HEK293T (cell line): Measurements from ENCODE around the gene POLR3GL.

Experiments used
- CTCF ChIA-PET: fragments of 350-600 bp; formaldehyde crosslinking; extraction: SDS; loops from one replicate; lab custom pipeline; 2021; ENCODE audit warnings: antibody characterized with exemption, inconsistent platforms; lab: Yijun Ruan, JAX
- POLR2A ChIA-PET: fragments of 350-600 bp; formaldehyde crosslinking; extraction: SDS; loops from one replicate; lab custom pipeline; 2020; ENCODE audit warnings: antibody characterized with exemption, inconsistent platforms; lab: Yijun Ruan, JAX
- DNase-seq: peaks from one replicate; pipeline ENCODE4 v3.0.0; 2012; ENCODE audit warnings: mixed read lengths; ENCODE audit errors: extremely low spot score
- ARNT ChIP-seq: fragments of 450-650 bp; IDR thresholded peaks from 2 replicates; pipeline ENCODE4 v1.6.1; 2017; ENCODE audit warnings: mild to moderate bottlenecking
- BHLHE40 ChIP-seq: fragments of 450-650 bp; IDR thresholded peaks from 2 replicates; pipeline ENCODE4 v1.6.1; 2016; ENCODE audit warnings: mild to moderate bottlenecking, moderate library complexity, borderline replicate concordance
- CTBP1 ChIP-seq: fragments of 450-650 bp; IDR thresholded peaks from 2 replicates; pipeline ENCODE4 v1.6.1; 2016; ENCODE audit warnings: borderline replicate concordance
- ELF4 ChIP-seq: fragments of 450-650 bp; IDR thresholded peaks from 2 replicates; pipeline ENCODE4 v1.6.1; 2017; ENCODE audit warnings: antibody characterized with exemption
- FOXA1 ChIP-seq: fragments of 450-650 bp; IDR thresholded peaks from 2 replicates; pipeline ENCODE4 v1.6.1; 2016; ENCODE audit warnings: mild to moderate bottlenecking
- FOXK2 ChIP-seq: fragments of 450-650 bp; IDR thresholded peaks from 2 replicates; pipeline ENCODE4 v1.6.1; 2016; ENCODE audit warnings: mild to moderate bottlenecking
- FOXM1 ChIP-seq: fragments of 450-650 bp; IDR thresholded peaks from 2 replicates; pipeline ENCODE4 v1.6.1; 2017; ENCODE audit warnings: mild to moderate bottlenecking, borderline replicate concordance
- HDGF ChIP-seq: fragments of 450-650 bp; IDR thresholded peaks from 2 replicates; pipeline ENCODE4 v1.6.1; 2017; ENCODE audit warnings: antibody characterized with exemption, borderline replicate concordance
- L3MBTL2 ChIP-seq: fragments of 450-650 bp; conservative IDR thresholded peaks from 2 replicates; pipeline ENCODE4 v1.6.1; 2016; ENCODE audit warnings: mild to moderate bottlenecking
- LEF1 ChIP-seq: fragments of 450-650 bp; IDR thresholded peaks from 2 replicates; pipeline ENCODE4 v1.6.1; 2017; ENCODE audit warnings: mild to moderate bottlenecking, borderline replicate concordance
- NFRKB ChIP-seq: fragments of 450-650 bp; IDR thresholded peaks from 2 replicates; pipeline ENCODE4 v1.6.1; 2016; ENCODE audit warnings: mild to moderate bottlenecking, moderate library complexity
- SP1 ChIP-seq: fragments of 450-650 bp; IDR thresholded peaks from 2 replicates; pipeline ENCODE4 v1.6.1; 2017
- SUZ12 ChIP-seq: fragments of 450-650 bp; IDR thresholded peaks from 2 replicates; pipeline ENCODE4 v1.6.1; 2016; ENCODE audit warnings: mild to moderate bottlenecking
- TARDBP ChIP-seq: fragments of 450-650 bp; IDR thresholded peaks from 2 replicates; pipeline ENCODE4 v1.6.1; 2016
- ZNF384 ChIP-seq: fragments of 450-650 bp; IDR thresholded peaks from 2 replicates; pipeline ENCODE4 v1.6.1; 2016
- TF ChIP-seq, protein P1 (sequence below): fragments of 450-650 bp; IDR thresholded peaks from 2 replicates; pipeline ENCODE4 v1.6.1; 2016

POLR3GL gene

DNA sequence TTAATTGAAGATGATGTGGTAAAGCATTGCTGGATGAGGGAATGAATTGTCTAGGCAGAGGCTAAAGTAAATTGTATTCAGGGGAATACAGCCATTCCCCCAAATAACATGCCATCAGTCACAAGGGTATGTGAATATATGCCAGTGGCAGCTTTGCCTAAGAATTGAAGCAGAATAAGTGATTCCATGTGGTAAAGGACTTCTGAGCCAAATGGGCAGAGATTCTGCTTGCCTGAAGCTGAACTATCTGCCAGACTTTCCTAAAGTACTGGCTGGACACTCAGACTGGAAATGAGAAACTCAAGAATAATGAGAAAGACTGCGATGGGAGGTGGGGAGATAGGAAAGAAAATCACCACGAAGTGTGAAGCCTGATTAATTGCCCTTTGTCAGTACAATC lies 9.1 kb upstream of the POLR3GL start:
- DNase-seq, result no peak
- CTCF ChIA-PET, result interaction anchor here (1.0 to 2.0 kb wide), 2 partner anchors 52 to 75 kb away, joined by 3 to 4 read pairs; no protein-coding TSS in a partner anchor
- TF ChIP-seq FOXA1, result no peak
- POLR2A ChIA-PET, result interaction anchor here (2.1 to 6.1 kb wide), 3 partner anchors 9 to 96 kb away, joined by 6 to 90 read pairs (median 11); partner anchors contain the start of genes ANKRD34A, PIAS3, POLR3GL and RBM8A

DNA sequence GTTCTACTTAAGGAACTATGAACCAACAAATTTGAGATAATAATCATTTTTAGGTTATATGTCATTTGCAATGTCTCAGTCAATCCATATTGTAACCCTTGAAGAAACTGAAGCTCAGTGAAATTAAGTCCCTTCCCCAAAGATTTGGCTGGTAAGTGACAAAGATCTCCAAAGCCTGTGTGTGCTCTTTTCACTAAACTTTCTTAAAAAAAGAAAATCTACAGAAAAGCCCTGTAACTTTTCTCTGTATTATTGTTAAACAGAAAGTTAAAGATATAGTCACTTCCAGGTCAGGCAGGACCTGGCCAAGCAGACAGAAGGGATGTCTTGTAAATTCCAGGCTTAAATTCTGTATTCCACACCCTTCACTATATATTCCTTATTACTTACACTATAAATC lies 8.1 kb upstream of the POLR3GL start:
- no peak for TF ChIP-seq L3MBTL2
- TF ChIP-seq FOXA1, result no peak
- no peak for TF ChIP-seq SUZ12
- no peak for TF ChIP-seq FOXM1
- TF ChIP-seq LEF1, result no peak
- TF ChIP-seq, protein P1, sequence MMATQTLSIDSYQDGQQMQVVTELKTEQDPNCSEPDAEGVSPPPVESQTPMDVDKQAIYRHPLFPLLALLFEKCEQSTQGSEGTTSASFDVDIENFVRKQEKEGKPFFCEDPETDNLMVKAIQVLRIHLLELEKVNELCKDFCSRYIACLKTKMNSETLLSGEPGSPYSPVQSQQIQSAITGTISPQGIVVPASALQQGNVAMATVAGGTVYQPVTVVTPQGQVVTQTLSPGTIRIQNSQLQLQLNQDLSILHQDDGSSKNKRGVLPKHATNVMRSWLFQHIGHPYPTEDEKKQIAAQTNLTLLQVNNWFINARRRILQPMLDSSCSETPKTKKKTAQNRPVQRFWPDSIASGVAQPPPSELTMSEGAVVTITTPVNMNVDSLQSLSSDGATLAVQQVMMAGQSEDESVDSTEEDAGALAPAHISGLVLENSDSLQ, result no peak
- TF ChIP-seq HDGF, result no peak
- no peak for TF ChIP-seq TARDBP
- TF ChIP-seq BHLHE40, result no peak
- no peak for TF ChIP-seq FOXK2
- TF ChIP-seq ZNF384, result no peak
- TF ChIP-seq CTBP1, result no peak
- DNase-seq, result no peak
- ChIA-PET POLR2A (interaction anchor here (0.7 to 6.1 kb wide), 4 partner anchors 8 to 97 kb away, joined by 3 to 90 read pairs (median 8); partner anchors contain the start of genes ANKRD34A, PIAS3, POLR3GL and RBM8A), CTCF (no interaction called here)

DNA sequence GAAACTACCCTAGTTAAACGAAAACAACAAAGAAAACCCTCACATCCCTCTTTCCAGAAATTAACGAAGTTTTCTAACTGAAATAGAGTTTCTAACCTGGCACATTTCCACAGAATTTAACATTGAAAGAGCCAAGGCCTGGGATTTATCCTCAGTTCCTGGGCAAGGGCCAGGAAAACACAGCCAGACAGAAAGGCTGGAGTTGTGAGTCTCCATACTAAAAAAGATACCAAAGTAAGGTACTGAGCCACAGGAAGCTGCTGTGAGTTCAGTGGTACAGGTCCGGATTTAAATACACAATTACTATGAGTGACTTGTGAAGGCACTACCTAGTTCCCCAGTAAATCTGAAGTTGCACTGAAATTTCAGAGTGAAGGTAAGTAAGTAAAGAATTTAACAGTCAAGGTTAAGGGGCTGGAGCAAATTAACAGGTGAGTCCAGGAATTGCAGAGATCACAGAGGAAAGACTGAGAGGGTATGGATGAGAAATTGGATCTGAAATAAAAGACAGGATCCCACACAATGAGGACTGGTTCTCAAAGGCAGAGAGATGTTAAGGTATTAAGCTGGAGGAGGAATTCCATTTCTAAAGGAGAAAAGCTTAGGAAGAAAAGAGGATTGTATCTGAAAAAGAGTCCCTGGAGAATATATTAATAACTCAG lies 7.6 kb upstream of the POLR3GL start:
- DNase-seq, result no peak
- TF ChIP-seq, protein P1, result no peak
- no peak for TF ChIP-seq TARDBP
- TF ChIP-seq FOXA1, result no peak
- no peak for TF ChIP-seq HDGF
- no peak for TF ChIP-seq SUZ12
- TF ChIP-seq BHLHE40, result no peak
- no peak for TF ChIP-seq L3MBTL2
- no peak for TF ChIP-seq ZNF384
- TF ChIP-seq ELF4, result no peak
- TF ChIP-seq NFRKB, result no peak
- TF ChIP-seq SP1, result no peak
- TF ChIP-seq FOXK2, result no peak
- TF ChIP-seq FOXM1, result no peak
- no peak for TF ChIP-seq LEF1
- no peak for TF ChIP-seq ARNT
- TF ChIP-seq CTBP1, result no peak
- POLR2A ChIA-PET, result interaction anchor here (1.2 to 6.1 kb wide), 10 partner anchors 9 to 98 kb away, joined by 3 to 90 read pairs (median 6); partner anchors contain the start of genes PEX11B, PIAS3 and RBM8A
- CTCF ChIA-PET, result interaction anchor here (1.9 to 2.1 kb wide), 2 partner anchors 29 to 111 kb away, joined by 6 to 7 read pairs; partner anchors contain the start of genes NUDT17 and RBM8A

DNA sequence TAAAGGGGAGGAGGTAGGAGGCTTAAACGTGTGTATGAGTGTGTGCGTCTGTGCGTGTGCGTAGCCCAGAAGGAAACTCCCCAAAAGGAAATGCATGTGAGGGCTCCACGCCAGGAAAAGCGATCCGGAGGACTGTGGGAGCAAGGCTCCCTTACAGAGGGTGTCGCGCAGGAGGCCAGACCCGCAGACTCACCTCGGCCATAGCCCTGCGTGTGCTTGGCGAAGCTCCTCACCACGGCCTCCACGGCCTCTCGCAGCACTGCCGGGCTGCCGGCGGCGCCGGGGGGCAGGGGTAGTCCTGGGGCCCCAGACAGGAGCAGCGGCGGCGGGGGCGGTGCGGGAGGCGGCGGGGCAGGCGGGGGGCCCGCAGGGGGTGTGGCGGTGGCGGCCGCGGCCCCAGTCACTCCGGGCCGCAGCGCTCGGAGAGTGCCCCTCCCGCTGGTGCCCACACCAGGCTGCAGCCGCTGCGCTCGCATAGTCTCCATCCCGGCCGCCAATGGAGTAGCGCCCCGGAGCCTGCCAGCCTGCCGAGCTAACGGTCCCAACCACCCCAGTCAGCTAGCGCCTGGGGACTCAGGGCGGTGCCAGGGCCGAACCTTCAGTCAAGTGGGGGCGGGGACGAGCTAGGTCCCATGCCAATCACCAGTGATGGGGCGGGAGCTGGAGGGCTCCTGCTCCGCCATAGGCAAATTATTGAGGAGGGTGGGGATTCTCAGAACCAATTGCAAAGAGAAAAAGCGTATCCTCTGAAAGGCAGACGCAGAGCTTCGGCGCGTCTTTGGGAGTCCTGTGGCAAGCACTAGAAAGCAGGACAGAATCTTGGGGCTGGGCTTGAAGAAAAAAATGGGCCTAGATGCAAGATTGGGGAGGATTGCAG lies 6.8 kb upstream of the POLR3GL start, which contains the start of gene LIX1L:
Gene LIX1L, minus strand, starts transcription at position 575 of the 877 bp plus-strand sequence. Its CDS starts 90 bp downstream, at position 485.
- ChIA-PET POLR2A (interaction anchor here (0.5 to 6.1 kb wide), 21 partner anchors 9 to 99 kb away, joined by 3 to 90 read pairs (median 4); partner anchors contain the start of genes PEX11B, PIAS3 and RBM8A), CTCF (interaction anchor here (1.0 to 2.1 kb wide), 6 partner anchors 22 to 112 kb away, joined by 3 to 7 read pairs (median 4); partner anchors contain the start of genes NUDT17 and RBM8A)
- DNase-seq, result peak; percentile 95
- TF ChIP-seq, protein P1, result peak; percentile 99
- no peak for TF ChIP-seq TARDBP

DNA sequence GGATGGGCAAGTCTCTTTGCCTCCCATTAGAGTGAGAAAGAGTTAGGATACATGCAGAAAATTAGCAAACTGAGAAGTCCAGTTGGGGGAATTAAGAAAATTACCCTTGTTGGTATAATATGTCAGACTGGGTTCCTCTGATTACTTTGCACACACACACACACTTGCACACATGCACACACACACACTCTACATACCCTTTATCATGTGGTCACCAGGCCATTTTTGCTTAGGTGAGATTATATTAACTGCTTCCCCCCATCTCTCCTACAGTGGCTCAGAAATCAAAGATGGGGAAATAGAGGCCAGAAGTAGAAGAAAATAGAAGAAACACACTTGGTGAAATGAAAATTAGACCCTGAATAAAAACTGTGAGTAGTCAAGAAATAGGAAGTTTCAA lies 5.8 kb upstream of the POLR3GL start:
- DNase-seq, result no peak
- CTCF ChIA-PET, result interaction anchor here (0.6 to 2.1 kb wide), 6 partner anchors 21 to 113 kb away, joined by 3 to 7 read pairs (median 4); partner anchors contain the start of genes NUDT17 and RBM8A
- TF ChIP-seq LEF1 (no peak), TARDBP (no peak), FOXK2 (no peak), FOXM1 (no peak), FOXA1 (no peak), SP1 (no peak), SUZ12 (no peak), CTBP1 (no peak), HDGF (no peak), L3MBTL2 (no peak), ELF4 (no peak)
- TF ChIP-seq, protein P1, result no peak
- POLR2A ChIA-PET, result interaction anchor here (0.6 to 6.1 kb wide), 14 partner anchors 16 to 100 kb away, joined by 3 to 90 read pairs (median 4); partner anchors contain the start of genes PIAS3 and RBM8A
